Ovary (tissue), 9 donors: ENCODE results near the gene MIGA2. TPM values are rescaled to one million over a fixed set of nuclear protein-coding genes. Genes with fewer than 3 reads are reported as not detected.
"Not testable (repeated sequence)": the region's sequence is repeated elsewhere in the genome, so short reads cannot be mapped to it uniquely, and the experiment has no call there.

ENCODE experiments used
- DNase-seq, 5 donors: peaks; one replicate each; pipeline ENCODE4 v3.0.0-alpha.2; 2019 to 2020
- H3K27ac ChIP-seq, 2 donors: fragments of 200-600 bp; one replicate each; pipeline versions ENCODE4 v1.5.1 to v1.8.0; 2019 to 2022
- H3K27me3 ChIP-seq: fragments of 200-600 bp; one replicate; pipeline ENCODE4 v1.8.0; 2022
- H3K36me3 ChIP-seq: fragments of 200-600 bp; sonication (generic); one replicate; pipeline ENCODE4 v1.5.1; 2019
- H3K4me1 ChIP-seq: one replicate; pipeline ENCODE4 v1.8.1; 2013; ENCODE audit warnings: mild to moderate bottlenecking, moderate library complexity; ENCODE audit not compliant: insufficient read depth
- H3K4me3 ChIP-seq: fragments of 200-600 bp; sonication (generic); one replicate; pipeline ENCODE4 v1.5.1; 2017
- H3K9me3 ChIP-seq, 2 donors: fragments of 200-600 bp in 1 of 2; sonication (generic) in 1 of 2; one replicate each; pipeline versions ENCODE4 v1.5.1 to v1.8.1; 2013 to 2019; ENCODE audit warnings: mild to moderate bottlenecking in 1 of 2, moderate library complexity in 1 of 2
- EP300 ChIP-seq: sonication (generic); formaldehyde crosslinking; IDR thresholded peaks from one replicate; pipeline ENCODE4 v1.6.1; 2017; ENCODE audit warnings: antibody characterized with exemption
- POLR2A ChIP-seq: fragments of 450-650 bp; IDR thresholded peaks from one replicate; pipeline ENCODE4 v1.6.1; 2017; ENCODE audit warnings: antibody characterized with exemption, mild to moderate bottlenecking, moderate library complexity
- WGBS, 3 donors: extraction: QIAGEN DNeasy Blood & Tissue Kit in 1 of 3; methylation state at CpG; one replicate each; pipeline versions ENCODE4 v1.1.5 to v1.1.7; 2013 to 2017; 5-methylcytosine and 5-hydroxymethylcytosine counted together
- intact Hi-C, 4 donors: fragments of 100-400 bp; cut with DNase I; formaldehyde crosslinking; loops; one replicate each; pipeline versions ENCODE4 v1.11.0 to v1.15.1; 2022 to 2023
- polyA plus RNA-seq, 2 donors: library from polyadenylated mRNA; stranded (reverse); fragments of 200-250 nt in 1 of 2; fragments of 350-450 nt in 1 of 2; fragmentation: Illumina TruSeq in 1 of 2; extraction: RNeasy Lipid Tissue Mini Kit (QIAGEN cat#74804) in 1 of 2; gene quantifications; one replicate each; pipeline ENCODE4 v1.2.3, GENCODE V29; 2013 to 2014
- total RNA-seq, 7 donors: library from RNA; depleted of rRNA in 2 of 7; stranded (reverse); fragments of >200 nt in 2 of 7; fragmentation: NEBNext Ultra II Directional in 3 of 7; extraction: Animal tissue kit (Norgen Biotek cat#: 25700) in 3 of 7; gene quantifications; one replicate each; pipeline versions ENCODE4 v1.1.0 to v1.2.4, GENCODE V29; 2016 to 2023
- TF ChIP-seq, protein P1 (sequence below), 3 donors: fragments of 450-650 bp in 2 of 3; fragments of 200-600 bp in 1 of 3; IDR thresholded peaks; one replicate each; pipeline versions ENCODE4 v1.5.1 to v1.8.0; 2016 to 2022; ENCODE audit warnings: antibody characterized with exemption in 3 of 3, mild to moderate bottlenecking in 1 of 3
- donor health status: DM: no; HTN: no; CAD: no; lungs with moderate emphysema.
- donor health status: DM: no; HTN: no; CAD: no.
- donor health status: Bipolar disorder and iron deficiency.
- donor health status: DM: yes; HTN: yes; CAD: no.
- donor health status: DM: no; HTN: no; CAD: no.
- donor health status: DM: yes; HTN: yes; CAD: no.

Gene MIGA2
- total and polyA plus RNA-seq, 9 donors = 2.5 to 36.5 (median 23.1) TPM

DNA sequence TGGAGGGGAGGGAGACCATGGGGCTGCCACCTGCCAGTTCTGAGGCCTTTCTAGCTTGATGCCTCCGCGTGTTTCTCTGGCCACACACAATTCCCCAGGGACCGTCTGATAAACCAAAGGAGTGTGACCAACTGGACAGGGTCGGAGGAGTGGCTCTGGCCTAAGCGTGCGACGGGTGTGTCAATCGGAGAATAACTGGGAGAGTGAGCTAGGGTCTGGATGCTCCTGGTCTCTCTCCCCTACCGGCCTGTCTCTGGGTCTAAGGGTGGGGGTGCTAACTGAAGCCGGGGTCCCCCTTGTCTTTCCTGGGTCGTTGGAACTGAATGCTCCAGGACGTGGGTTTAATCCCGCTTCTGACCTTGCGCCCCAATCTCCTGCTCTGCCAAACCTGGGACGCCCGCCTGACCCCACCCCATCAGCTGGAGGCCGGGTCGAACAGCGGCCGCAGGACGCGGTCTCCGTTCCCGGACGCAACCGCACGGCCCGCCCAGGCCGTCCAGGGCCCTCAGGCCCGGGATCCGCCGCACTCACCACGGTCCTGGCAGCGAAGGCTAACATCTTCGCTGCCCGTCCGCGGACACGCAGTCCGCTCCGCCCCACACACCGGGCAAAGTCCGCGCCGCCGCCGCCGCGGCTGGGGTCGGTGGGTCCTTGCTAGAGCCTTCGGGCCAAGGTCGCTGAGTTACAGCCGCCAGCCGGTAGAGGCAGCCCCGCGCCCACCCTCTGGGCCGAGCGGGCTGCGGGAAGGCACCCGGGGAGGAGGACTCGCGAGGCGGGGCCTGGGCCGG, 73.7 kb downstream of the MIGA2 start:
- Histone ChIP-seq H3K27ac (peak overlapping the region; percentile 23 to 90), H3K9me3 (no peaks in the 10 kb centered on the region), H3K36me3 (no peaks in the 10 kb centered on the region), H3K4me1 (peaks cover 5% of the 10 kb centered on the region), H3K27me3 (no peaks in the 10 kb centered on the region), H3K4me3 (peak overlapping the region; percentile 78)
- TF ChIP-seq EP300 (no peak), POLR2A (no peak)
- TF ChIP-seq, protein P1, sequence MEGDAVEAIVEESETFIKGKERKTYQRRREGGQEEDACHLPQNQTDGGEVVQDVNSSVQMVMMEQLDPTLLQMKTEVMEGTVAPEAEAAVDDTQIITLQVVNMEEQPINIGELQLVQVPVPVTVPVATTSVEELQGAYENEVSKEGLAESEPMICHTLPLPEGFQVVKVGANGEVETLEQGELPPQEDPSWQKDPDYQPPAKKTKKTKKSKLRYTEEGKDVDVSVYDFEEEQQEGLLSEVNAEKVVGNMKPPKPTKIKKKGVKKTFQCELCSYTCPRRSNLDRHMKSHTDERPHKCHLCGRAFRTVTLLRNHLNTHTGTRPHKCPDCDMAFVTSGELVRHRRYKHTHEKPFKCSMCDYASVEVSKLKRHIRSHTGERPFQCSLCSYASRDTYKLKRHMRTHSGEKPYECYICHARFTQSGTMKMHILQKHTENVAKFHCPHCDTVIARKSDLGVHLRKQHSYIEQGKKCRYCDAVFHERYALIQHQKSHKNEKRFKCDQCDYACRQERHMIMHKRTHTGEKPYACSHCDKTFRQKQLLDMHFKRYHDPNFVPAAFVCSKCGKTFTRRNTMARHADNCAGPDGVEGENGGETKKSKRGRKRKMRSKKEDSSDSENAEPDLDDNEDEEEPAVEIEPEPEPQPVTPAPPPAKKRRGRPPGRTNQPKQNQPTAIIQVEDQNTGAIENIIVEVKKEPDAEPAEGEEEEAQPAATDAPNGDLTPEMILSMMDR (IDR thresholded peaks at IDR 0.05) = peak in 1 of 3 donors; percentile 14
- intact Hi-C loops = no loop called here
- WGBS, 3 donors = 3 to 7% (median 3%) methylated on average over 39 to 64 of the region's 64 CpGs
- peak in 4 of 5 donors; percentile 45 to 69 (median 52) for DNase-seq

DNA sequence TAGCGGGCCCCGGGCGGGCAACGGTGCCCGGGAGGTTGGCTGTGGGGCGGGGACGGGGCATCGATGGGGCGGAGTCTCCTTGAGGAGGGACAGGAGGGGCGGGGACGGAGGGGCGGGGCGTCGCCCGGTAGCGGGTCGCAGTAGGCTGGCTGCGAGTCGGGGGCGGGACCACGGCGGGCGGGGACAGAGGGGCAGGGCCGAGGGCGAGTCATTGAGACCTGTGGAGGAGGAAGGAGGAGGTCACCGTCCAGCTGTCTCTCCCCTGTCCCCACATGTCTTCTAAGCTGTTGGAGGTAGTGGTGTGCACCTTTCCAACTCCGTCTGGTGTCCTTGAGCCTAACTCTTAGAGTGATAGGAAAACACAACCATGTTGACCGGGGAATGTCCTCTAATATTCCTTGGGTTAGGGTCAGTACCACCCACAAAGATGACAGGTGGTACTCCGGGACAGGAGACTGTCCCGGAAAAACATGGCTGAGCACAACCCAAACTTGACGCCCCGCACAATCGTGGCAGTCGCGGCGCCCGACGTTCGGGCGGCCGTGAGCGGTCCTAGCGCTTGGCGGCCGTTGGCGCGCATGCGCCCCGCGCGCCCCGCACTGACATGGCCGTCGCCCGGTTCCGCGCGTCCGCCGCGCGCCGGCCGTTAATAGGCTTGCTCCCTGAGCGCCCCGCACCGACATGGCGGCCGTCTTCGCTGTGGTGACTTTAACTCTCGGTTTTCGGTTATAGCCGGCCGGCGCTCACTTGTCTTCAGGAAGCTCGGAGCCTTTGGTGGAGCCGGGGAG, 74.5 kb downstream of the MIGA2 start, which contains the start of the genes CRAT and PTPA:
Gene CRAT (minus strand): TSS at position 54 of the 788 bp plus-strand sequence. CDS start 284 bp downstream, outside the sequence.
Gene PTPA (plus strand): TSS at position 676 of the 788 bp plus-strand sequence. CDS start 186 bp downstream, outside the sequence.
- H3K4me1 ChIP-seq = peaks cover 5% of the 10 kb centered on the region
- peak within 1 kb of the TSS; percentile 69 to 90 for H3K27ac ChIP-seq
- intact Hi-C loops = no loop called here
- TF ChIP-seq, protein P1 (IDR thresholded peaks at IDR 0.05) = no peak
- TF ChIP-seq EP300 = peak; percentile 50
- peak; percentile 80 for TF ChIP-seq POLR2A
- no peaks in the 10 kb centered on the region for H3K9me3 ChIP-seq
- no peaks in the 10 kb centered on the region for H3K36me3 ChIP-seq
- H3K27me3 ChIP-seq = no peaks in the 10 kb centered on the region
- peak; percentile 96 to 98 (median 97) for DNase-seq
- WGBS, 3 donors = 0 to 1% (median 0%) methylated on average over 69 to 77 of the region's 77 CpGs
- H3K4me3 ChIP-seq = peak within 1 kb of the TSS; percentile 78

DNA sequence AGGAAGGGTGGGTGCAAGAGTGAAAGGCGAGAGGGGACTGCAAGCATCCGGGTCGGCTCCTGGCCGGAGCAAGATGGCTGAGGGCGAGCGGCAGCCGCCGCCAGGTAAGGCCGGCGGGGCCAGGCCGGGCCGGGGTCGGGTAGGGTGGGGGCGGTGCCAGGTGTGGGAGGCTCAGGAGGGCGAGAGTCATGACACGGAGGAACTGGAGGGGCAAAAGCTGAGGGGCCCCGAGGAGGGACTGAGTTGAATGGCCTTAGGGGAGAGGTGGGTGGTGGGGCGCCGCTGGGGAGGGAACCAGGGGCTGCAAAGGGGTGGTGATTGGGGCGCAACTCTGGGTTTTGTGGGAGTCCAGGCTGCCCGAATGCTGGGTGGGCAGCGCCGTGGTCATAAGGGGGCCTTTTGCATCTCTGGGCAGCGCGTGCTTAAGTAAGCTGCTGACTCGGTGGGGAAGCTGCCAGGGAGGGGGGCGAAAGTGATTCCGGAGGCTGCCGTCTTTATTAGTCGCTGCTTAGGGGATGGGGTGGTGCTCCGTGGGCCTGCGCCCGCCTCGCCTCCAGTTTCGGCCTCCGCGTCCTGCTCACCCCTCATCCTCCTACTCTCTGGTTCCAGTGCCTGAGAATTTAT, 75.2 kb downstream of the MIGA2 start:
- Histone ChIP-seq H3K4me3 (peak overlapping the region; percentile 78), H3K4me1 (peaks cover 5% of the 10 kb centered on the region), H3K36me3 (no peaks in the 10 kb centered on the region), H3K27ac (peak overlapping the region; percentile 69 to 90), H3K27me3 (no peaks in the 10 kb centered on the region), H3K9me3 (no peaks in the 10 kb centered on the region)
- DNase-seq = peak in 3 of 5 donors; percentile 43 to 69 (median 52)
- TF ChIP-seq, protein P1 (IDR thresholded peaks at IDR 0.05) = no peak
- peak; percentile 11 for TF ChIP-seq POLR2A
- 0 to 2% (median 0%) methylated on average over 37 of the region's 37 CpGs for WGBS, 3 donors
- intact Hi-C loops = no loop called here

DNA sequence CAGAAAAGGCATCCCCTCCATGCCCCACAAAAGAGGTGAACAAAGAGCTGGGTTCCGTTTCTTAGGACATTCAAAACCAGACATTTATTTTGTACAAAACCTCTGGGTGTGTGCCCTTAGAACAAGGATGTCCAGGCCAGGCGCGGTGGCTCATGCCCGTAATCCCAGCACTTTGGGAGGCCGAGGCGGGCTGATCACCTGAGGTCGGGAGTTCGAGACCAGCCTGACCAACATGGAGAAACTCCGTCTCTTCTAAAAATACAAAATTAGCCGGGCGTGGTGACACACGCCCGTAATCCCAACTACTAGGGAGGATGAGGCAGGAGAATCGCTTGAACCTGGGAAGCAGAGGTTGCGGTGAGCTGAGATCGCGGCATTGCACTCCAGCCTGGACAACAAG, 76.1 kb downstream of the MIGA2 start:
- intact Hi-C loops, H3K27ac ChIP-seq: not testable (repeated sequence)

More for the DNA sequence above, 76.1 kb downstream of the MIGA2 start:
- H3K4me3 ChIP-seq, H3K27me3 ChIP-seq, H3K4me1 ChIP-seq, H3K36me3 ChIP-seq, H3K9me3 ChIP-seq, DNase-seq: not testable (repeated sequence)
- 89 to 92% (median 89%) methylated on average over 17 of the region's 17 CpGs for WGBS, 3 donors
